Measurements from ENCODE around the gene MRPL24. TPM values are rescaled to one million over a fixed set of nuclear protein-coding genes. Genes with fewer than 3 reads are reported as not detected.

MRPL24 gene
- total and polyA plus RNA-seq, 2 of the 4 experiments (the other 2 are of a cell fraction): 68.8 to 99.5 TPM

GRCh38 chr1:156698995-156699394, 41.9 kb downstream of the MRPL24 start:
- dilution Hi-C loops (cut with HindIII; ENCODE audit: low sequenced_read_pairs, unreplicated experiment): no loop called here
- in situ Hi-C loops (cut with MboI; ENCODE audit: low sequenced_read_pairs): loop anchor here (10.0 kb wide), 1 partner anchor 186 kb away; no protein-coding TSS in a partner anchor

More at GRCh38 chr1:156698995-156699394, 41.9 kb downstream of the MRPL24 start:
- Histone ChIP-seq H2BK5ac (ENCODE audit: low read depth, low read length, poor library complexity, severe bottlenecking) (no peak overlapping the region), H3K9ac (ENCODE audit: low read depth, low read length) (no peak overlapping the region), H3K36me3 (ENCODE audit: control insufficient read depth, insufficient read depth, low read length) (no peaks in the 10 kb centered on the region), H3K9me3 (ENCODE audit: control insufficient read depth, insufficient read depth, low read length) (no peaks in the 10 kb centered on the region), H3K27me3 (ENCODE audit: control insufficient read depth, insufficient read depth, low read length) (peaks cover 2% of the 10 kb centered on the region; the same call in 1 of the 2 replicates), H3K14ac (replicated peaks; ENCODE audit: low read depth, low read length) (no peak overlapping the region; the same call in 1 of the 2 replicates), H4K91ac (ENCODE audit: insufficient read depth, low read depth, low read length) (no peak overlapping the region), H2BK20ac (ENCODE audit: low read depth, low read length) (no peak overlapping the region), H2AFZ (replicated peaks; ENCODE audit: low read length, poor library complexity) (no peak overlapping the region), H3K56ac (ENCODE audit: extremely low read depth, insufficient read depth, low read length) (no peak overlapping the region), H3K4me1 (ENCODE audit: control insufficient read depth, insufficient read depth, low read length) (no peaks in the 10 kb centered on the region), H2AK9ac (replicated peaks; ENCODE audit: low read depth, low read length, poor library complexity) (no peak overlapping the region), H3K23ac (ENCODE audit: low read depth, low read length) (no peak overlapping the region), H3K27ac (ENCODE audit: insufficient read depth, low read length) (no peak overlapping the region), H3K79me1 (ENCODE audit: low read depth in 1 of 2, low read length in 2 of 2) (no peaks in the 10 kb centered on the region), H3K18ac (ENCODE audit: low read depth, low read length) (no peak overlapping the region), H3K9me1 (ENCODE audit: insufficient read depth, low read length) (no peaks in the 10 kb centered on the region), H4K5ac (ENCODE audit: low read depth, low read length) (no peak overlapping the region), H3K4me2 (ENCODE audit: low read depth, low read length) (no peak overlapping the region), H2AK5ac (ENCODE audit: low read depth, low read length) (no peak overlapping the region), H2BK15ac (ENCODE audit: low read depth, low read length) (no peak overlapping the region), H4K8ac (ENCODE audit: low read depth in 2 of 2, low read length in 2 of 2) (no peak overlapping the region), H3K4ac (ENCODE audit: low read depth, low read length) (no peak overlapping the region), H2BK120ac (ENCODE audit: low read depth, low read length) (no peak overlapping the region), H3K4me3 (ENCODE audit: insufficient read depth, low read depth, low read length) (no peak overlapping the region), H4K20me1 (ENCODE audit: insufficient read depth, low read length) (no peaks in the 10 kb centered on the region)
- DNase-seq (no peak), ATAC-seq (ENCODE audit: low read depth) (no peak)
- 33% methylated on average over 1 of the region's 1 CpG; no CpG with 5 or more reads in 1 of the 2 experiments for WGBS, 2 experiments (ENCODE audit: extremely low coverage in 2 of 2, insufficient read length in 1 of 2)
- BruUV-seq (replicated peaks): no TSS peak
- TF ChIP-seq MAFK (IDR thresholded peaks at IDR 0.05; ENCODE audit: low read depth, low read length) (no peak), RCOR1 (IDR thresholded peaks at IDR 0.05; ENCODE audit: insufficient replicate concordance, low read length) (no peak), BHLHE40 (IDR thresholded peaks at IDR 0.05; ENCODE audit: low read depth, low read length) (no peak), CEBPB (IDR thresholded peaks at IDR 0.05; ENCODE audit: low read depth, low read length) (no peak), USF2 (IDR thresholded peaks at IDR 0.05; ENCODE audit: low read depth, low read length) (no peak), FOS (IDR thresholded peaks at IDR 0.05; ENCODE audit: low read depth, low read length) (no peak), ELK1 (IDR thresholded peaks at IDR 0.05; ENCODE audit: borderline replicate concordance, low read depth, low read length) (no peak), RAD21 (IDR thresholded peaks at IDR 0.05; ENCODE audit: low read length) (no peak), SMC3 (IDR thresholded peaks at IDR 0.05; ENCODE audit: low read depth, low read length) (no peak), CTCF (conservative IDR thresholded peaks at IDR 0.05; ENCODE audit: low read depth, low read length) (no peak), MXI1 (IDR thresholded peaks at IDR 0.05; ENCODE audit: borderline replicate concordance, low read depth, low read length) (no peak), NFE2L2 (IDR thresholded peaks at IDR 0.05; ENCODE audit: low read depth, low read length) (no peak), MAZ (IDR thresholded peaks at IDR 0.05; ENCODE audit: borderline replicate concordance, low read depth, low read length) (no peak)
- ChIA-PET CTCF (interaction anchor here (1.3 kb wide), 1 partner anchor 9 kb away, joined by 5 read pairs; no protein-coding TSS in a partner anchor), POLR2A (ENCODE audit: unreplicated experiment) (no interaction called here)
- intact Hi-C loops (cut with micrococcal nuclease): no loop called here

Measured in IMR-90 (cell line).